PC-3 (cell line): ENCODE results near the gene ACSS3. TPM values are rescaled to one million over a fixed set of nuclear protein-coding genes. Genes with fewer than 3 reads are reported as not detected.

ENCODE experiments used
- ATAC-seq: fragments of 200-7000 bp; cut with Tn5 transposase; 2 replicates; pipeline ENCODE4 v1.9.1; 2020; ENCODE audit warnings: mild to moderate bottlenecking, moderate library complexity
- BruUV-seq: library from RNA; stranded (reverse); fragments of 400-500 nt; replicated peaks from 2 replicates; lab custom pipeline; 2021; lab: Mats Ljungman, UMichigan
- CTCF ChIA-PET: fragments of 300-600 bp; sonication (Branson Sonifier 250); formaldehyde crosslinking; loops from one replicate; lab custom pipeline; 2022; ENCODE audit warnings: antibody characterized with exemption; lab: Charles Lee
- POLR2A ChIA-PET: fragments of 300-600 bp; sonication (Branson Sonifier 250); formaldehyde crosslinking; loops from one replicate; lab custom pipeline; 2022; ENCODE audit warnings: antibody characterized with exemption; ENCODE audit not compliant: unreplicated experiment; lab: Charles Lee
- DNase-seq: peaks from one replicate; pipeline ENCODE4 v3.0.0-alpha.2; 2015
- H2AFZ ChIP-seq: fragments of 300-600 bp; sonication (generic); 2 replicates; pipeline ENCODE4 v1.6.0; 2016; ENCODE audit warnings: antibody characterized with exemption, low read length
- H3F3A ChIP-seq: fragments of 300-600 bp; sonication (generic); one replicate; pipeline ENCODE4 v1.6.0; 2017; ENCODE audit warnings: antibody characterized with exemption, low read length, control low read depth, mild to moderate bottlenecking; ENCODE audit not compliant: unreplicated experiment
- H3K27ac ChIP-seq: fragments of 300-600 bp; sonication (generic); 2 replicates; pipeline ENCODE4 v1.5.1; 2016; ENCODE audit warnings: mild to moderate bottlenecking, low read length
- H3K27me3 ChIP-seq: fragments of 300-600 bp; sonication (generic); 2 replicates; pipeline ENCODE4 v1.6.1; 2016; ENCODE audit warnings: low read length, mixed read lengths
- H3K36me3 ChIP-seq: fragments of 300-600 bp; sonication (generic); 2 replicates; pipeline ENCODE4 v1.6.1; 2016; ENCODE audit warnings: low read depth, mixed run types, low read length, mixed read lengths
- H3K4me1 ChIP-seq: fragments of 300-600 bp; sonication (generic); 2 replicates; pipeline ENCODE4 v1.5.1; 2016; ENCODE audit warnings: low read length; ENCODE audit not compliant: insufficient read depth
- H3K4me2 ChIP-seq: fragments of 300-600 bp; sonication (generic); 2 replicates; pipeline ENCODE4 v1.6.0; 2016; ENCODE audit warnings: low read length
- H3K4me3 ChIP-seq: fragments of 300-600 bp; sonication (generic); 2 replicates; pipeline ENCODE4 v1.5.1; 2016; ENCODE audit warnings: mild to moderate bottlenecking, low read length, mixed read lengths
- H3K79me2 ChIP-seq: fragments of 300-600 bp; sonication (generic); 2 replicates; pipeline ENCODE4 v1.6.1; 2017; ENCODE audit warnings: low read length, mixed read lengths
- H3K9ac ChIP-seq: fragments of 300-600 bp; sonication (generic); 2 replicates; pipeline ENCODE4 v1.6.0; 2016; ENCODE audit warnings: mild to moderate bottlenecking, low read length
- H3K9me2 ChIP-seq: fragments of 300-600 bp; sonication (generic); replicated peaks from 2 replicates; pipeline ENCODE4 v1.6.1; 2016; ENCODE audit warnings: mixed run types, low read length, mixed read lengths
- H3K9me3 ChIP-seq: fragments of 300-600 bp; sonication (generic); 2 replicates; pipeline ENCODE4 v1.6.1; 2016; ENCODE audit warnings: low read length, mixed read lengths
- H4K20me1 ChIP-seq: fragments of 300-600 bp; sonication (generic); 2 replicates; pipeline ENCODE4 v1.6.1; 2016; ENCODE audit warnings: low read length, mixed read lengths
- CTCF ChIP-seq: fragments of 300-600 bp; sonication (generic); conservative IDR thresholded peaks from 2 replicates; pipeline ENCODE4 v1.5.1; 2017; ENCODE audit warnings: antibody characterized with exemption, low read depth, mild to moderate bottlenecking, low read length
- EZH2 ChIP-seq: fragments of 300-600 bp; sonication (generic); IDR thresholded peaks from one replicate; pipeline ENCODE4 v1.6.1; 2017; ENCODE audit warnings: antibody characterized with exemption, mild to moderate bottlenecking, low read length; ENCODE audit not compliant: unreplicated experiment
- EZH2phosphoT487 ChIP-seq: fragments of 300-600 bp; sonication (generic); IDR thresholded peaks from 2 replicates; pipeline ENCODE4 v1.6.1; 2018; ENCODE audit warnings: mild to moderate bottlenecking, antibody characterized with exemption, low read length, borderline replicate concordance
- intact Hi-C: fragments of 100-400 bp; cut with micrococcal nuclease; formaldehyde crosslinking; loops from 2 replicates; pipeline ENCODE4 v1.9.0; 2023
- total RNA-seq: library from RNA; depleted of rRNA; stranded (reverse); fragments of >200 nt; gene quantifications from 2 replicates; pipeline ENCODE4 v1.2.3, GENCODE V29; 2014

Gene ACSS3
- total RNA-seq, 1 experiment from 2014 or later = not detected

GRCh38 chr12:81245458-81245857 is 167.6 kb downstream of the ACSS3 start:
- no peaks in the 10 kb centered on the region; the same call in 1 of the 2 replicates for H3K9me2 ChIP-seq
- intact Hi-C loops = no loop called here
- H3K9me3 ChIP-seq = no peaks in the 10 kb centered on the region
- H3K36me3 ChIP-seq = no peaks in the 10 kb centered on the region
- POLR2A ChIA-PET = no interaction called here
- no peak for TF ChIP-seq CTCF
- no peak for TF ChIP-seq EZH2
- no peak for TF ChIP-seq EZH2phosphoT487
- no peak for DNase-seq
- CTCF ChIA-PET = no interaction called here
- H3K9ac ChIP-seq = no peak overlapping the region
- H4K20me1 ChIP-seq = no peaks in the 10 kb centered on the region
- no peak overlapping the region for H3K4me3 ChIP-seq
- H3K4me1 ChIP-seq = no peaks in the 10 kb centered on the region
- no peaks in the 10 kb centered on the region for H3K79me2 ChIP-seq
- H3F3A ChIP-seq = no peaks in the 10 kb centered on the region
- no peak overlapping the region for H2AFZ ChIP-seq
- no TSS peak for BruUV-seq
- H3K27me3 ChIP-seq = no peaks in the 10 kb centered on the region; the same call in none of the 2 replicates
- no peak overlapping the region for H3K27ac ChIP-seq
- ATAC-seq = no peak
- no peak overlapping the region for H3K4me2 ChIP-seq

- no peaks in the 10 kb centered on the region for H3K79me2 ChIP-seq
- no peaks in the 10 kb centered on the region; the same call in 1 of the 2 replicates for H3K9me2 ChIP-seq
- BruUV-seq = no TSS peak
- TF ChIP-seq EZH2 = no peak
- ChIA-PET POLR2A (no interaction called here), CTCF (no interaction called here)
- H3K36me3 ChIP-seq = no peaks in the 10 kb centered on the region
- no peak for DNase-seq
- no peak overlapping the region for H3K27ac ChIP-seq
- no peaks in the 10 kb centered on the region; the same call in none of the 2 replicates for H3K27me3 ChIP-seq
- H3K4me3 ChIP-seq = no peak overlapping the region
- no peaks in the 10 kb centered on the region for H3K4me1 ChIP-seq
- H3K9ac ChIP-seq = no peak overlapping the region
- no peak for ATAC-seq
- no peaks in the 10 kb centered on the region for H3F3A ChIP-seq
- no peak overlapping the region for H2AFZ ChIP-seq
- no peaks in the 10 kb centered on the region for H4K20me1 ChIP-seq
- no peak overlapping the region for H3K4me2 ChIP-seq
- intact Hi-C loops = no loop called here
- no peaks in the 10 kb centered on the region for H3K9me3 ChIP-seq
Observed at GRCh38 chr12:81245907-81246570, 168.2 kb downstream of the ACSS3 start.

DNA sequence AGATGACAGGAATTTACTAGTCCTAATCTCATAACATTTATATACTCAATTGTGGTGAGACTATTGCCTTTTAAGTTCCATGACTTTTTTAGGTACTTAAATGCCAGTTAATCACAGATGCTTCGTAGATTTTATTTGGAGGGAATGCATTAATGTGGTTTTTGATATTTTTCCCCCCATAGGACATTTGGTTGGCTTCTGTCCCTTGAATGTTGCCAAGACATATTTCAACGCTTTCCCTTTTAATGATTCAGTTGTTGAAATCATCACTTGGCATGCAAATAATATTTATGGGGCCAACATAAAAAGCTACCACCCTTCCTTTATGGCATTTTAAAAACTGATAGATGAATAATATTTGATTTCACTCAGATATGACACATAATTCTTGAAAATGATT is 172.1 kb downstream of the ACSS3 start:
- ChIA-PET CTCF (no interaction called here), POLR2A (no interaction called here)
- Histone ChIP-seq H3K4me1 (no peaks in the 10 kb centered on the region), H3K9me2 (no peaks in the 10 kb centered on the region; the same call in 1 of the 2 replicates), H2AFZ (no peak overlapping the region), H3K79me2 (no peaks in the 10 kb centered on the region), H3K27me3 (no peaks in the 10 kb centered on the region; the same call in none of the 2 replicates), H3K36me3 (no peaks in the 10 kb centered on the region), H3K9me3 (no peaks in the 10 kb centered on the region), H3K27ac (no peak overlapping the region), H3K9ac (no peak overlapping the region), H4K20me1 (no peaks in the 10 kb centered on the region), H3K4me3 (no peak overlapping the region), H3F3A (no peaks in the 10 kb centered on the region), H3K4me2 (no peak overlapping the region)
- DNase-seq (no peak), ATAC-seq (no peak)
- no peak for TF ChIP-seq CTCF
- no peak for TF ChIP-seq EZH2
- no TSS peak for BruUV-seq
- intact Hi-C loops = loop anchor here (10.0 kb wide), 3 partner anchors 105 to 1055 kb away; no protein-coding TSS in a partner anchor
